ENCODE data around the gene SCN1B.
"Not testable (repeated sequence)": the region's sequence is repeated elsewhere in the genome, so short reads cannot be mapped to it uniquely, and the experiment has no call there.

Gene SCN1B

DNA sequence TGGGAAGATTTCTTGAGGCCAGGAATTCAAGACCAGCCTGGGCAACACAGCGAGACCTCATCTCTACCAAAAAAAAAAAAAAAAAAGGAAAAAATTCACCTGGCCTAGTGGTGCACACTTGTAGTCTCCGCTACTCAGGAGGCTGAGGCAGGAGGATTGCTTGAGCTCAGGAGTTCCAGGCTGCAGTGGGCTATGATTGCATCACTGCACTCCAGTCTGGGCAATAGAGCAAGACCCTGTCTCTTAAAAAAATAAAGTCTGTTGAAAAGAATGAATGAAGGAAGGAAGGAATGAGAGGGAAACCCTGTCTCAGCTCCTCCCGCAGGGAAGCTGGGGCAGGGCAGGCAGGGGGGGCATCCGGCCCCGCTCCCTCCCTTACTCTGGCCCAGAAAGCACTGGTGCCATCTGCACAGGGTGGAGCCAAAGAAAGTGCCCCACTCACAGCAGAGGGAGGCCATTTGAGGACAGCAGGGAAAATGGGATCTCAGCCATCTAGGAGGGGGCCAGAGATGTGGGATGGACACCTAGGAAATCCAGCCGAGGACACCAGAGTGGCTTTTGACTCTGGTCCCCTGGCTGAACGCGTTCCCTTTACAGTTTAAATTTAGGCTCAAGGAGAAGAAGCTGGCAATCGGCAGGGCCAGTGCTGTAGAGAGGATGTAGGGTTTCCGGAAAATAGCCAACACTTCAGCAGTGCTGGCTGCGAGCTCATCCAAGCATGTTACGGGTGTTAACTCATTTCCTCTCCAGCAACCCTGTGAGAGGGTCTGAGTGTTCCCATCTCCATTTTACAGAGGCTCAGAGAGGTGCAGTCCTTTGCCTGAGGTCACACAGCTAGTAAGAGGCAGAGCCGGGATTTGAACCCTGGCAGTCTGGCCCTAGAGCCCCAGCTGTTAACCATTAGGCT, 7.7 kb downstream of the SCN1B start:
- no peak for DNase-seq

DNA sequence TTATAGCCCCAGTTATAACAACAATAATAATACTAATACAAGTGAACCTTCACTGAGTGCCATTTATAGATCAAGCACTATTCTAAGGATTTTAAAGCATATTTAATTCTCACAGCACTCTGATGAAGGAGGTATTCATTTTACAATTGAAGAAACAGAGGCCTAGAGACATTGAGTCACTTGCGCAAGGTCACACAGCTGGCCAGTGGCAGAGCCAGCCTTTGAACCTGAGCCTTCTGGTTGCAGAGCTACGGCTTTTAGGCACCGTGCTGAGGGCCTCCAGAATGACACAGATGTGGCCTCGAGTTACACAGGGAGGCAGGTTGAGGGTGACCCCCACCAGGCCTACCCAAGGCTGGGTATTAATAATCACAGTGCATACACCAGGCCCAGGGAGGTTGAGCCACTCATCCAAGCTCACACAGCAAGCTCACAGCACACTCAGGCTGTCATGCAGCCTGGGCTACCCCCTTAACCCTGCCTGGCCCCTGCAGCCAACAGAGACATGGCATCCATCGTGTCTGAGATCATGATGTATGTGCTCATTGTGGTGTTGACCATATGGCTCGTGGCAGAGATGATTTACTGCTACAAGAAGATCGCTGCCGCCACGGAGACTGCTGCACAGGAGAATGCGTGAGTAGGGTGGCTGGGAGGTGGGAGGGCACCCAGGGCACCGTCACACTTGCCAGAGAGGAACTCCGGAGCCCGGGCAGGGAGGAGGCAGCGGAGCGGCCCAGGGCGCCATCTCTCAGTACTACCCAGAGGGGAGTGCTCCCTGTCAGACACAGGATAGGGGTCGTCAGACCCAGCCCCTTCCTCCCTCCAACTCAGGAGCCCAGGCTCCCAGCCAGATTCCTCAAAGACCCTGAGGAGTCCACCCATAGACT, 8.6 kb downstream of the SCN1B start:
- DNase-seq: no peak

DNA sequence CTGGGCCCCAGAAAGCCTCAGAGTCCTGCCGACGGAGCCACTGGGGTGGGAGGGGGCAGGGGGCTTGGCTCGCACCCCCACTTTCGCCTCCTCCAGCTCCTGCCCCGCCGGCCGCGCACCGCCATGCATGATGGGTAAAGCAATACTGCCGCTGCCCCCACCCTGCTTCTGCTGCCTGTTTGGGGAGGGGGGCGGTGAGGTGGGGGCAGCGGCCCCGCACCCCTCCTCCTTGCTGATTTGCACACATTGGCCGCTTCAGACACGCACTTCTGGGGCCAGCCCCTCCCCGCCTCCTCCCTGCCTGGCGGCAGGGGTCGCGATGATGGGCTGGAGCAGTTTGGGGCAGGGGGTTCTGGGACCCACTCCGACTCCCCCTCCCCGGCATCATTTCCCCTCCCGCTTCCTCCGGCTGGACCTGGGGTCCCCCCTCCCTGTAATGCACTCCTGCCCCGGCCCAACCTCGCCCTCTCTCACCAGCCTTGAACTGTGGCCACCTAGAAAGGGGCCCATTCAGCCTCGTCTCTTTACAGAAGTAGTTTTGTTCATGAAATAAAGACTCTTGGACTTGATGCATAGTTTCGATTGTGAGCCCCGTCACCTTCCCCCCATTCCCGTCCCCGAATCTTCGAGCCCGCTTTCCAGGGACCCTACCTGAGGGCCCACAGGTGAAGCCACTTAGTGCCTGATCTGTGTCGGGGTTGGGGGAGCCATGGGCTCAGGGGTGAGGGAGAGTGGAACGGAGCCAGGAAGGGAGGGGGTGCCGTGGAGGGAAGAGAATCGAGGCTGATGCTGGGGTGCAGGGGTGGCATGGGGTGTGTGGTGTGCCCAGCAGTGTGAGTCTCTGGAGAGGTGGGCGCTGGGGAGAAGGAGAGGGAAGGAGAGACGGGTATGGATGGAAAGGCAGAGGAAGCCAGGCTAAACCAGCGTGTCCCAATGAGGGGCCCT, 9.9 kb downstream of the SCN1B start:
- DNase-seq: no peak

DNA sequence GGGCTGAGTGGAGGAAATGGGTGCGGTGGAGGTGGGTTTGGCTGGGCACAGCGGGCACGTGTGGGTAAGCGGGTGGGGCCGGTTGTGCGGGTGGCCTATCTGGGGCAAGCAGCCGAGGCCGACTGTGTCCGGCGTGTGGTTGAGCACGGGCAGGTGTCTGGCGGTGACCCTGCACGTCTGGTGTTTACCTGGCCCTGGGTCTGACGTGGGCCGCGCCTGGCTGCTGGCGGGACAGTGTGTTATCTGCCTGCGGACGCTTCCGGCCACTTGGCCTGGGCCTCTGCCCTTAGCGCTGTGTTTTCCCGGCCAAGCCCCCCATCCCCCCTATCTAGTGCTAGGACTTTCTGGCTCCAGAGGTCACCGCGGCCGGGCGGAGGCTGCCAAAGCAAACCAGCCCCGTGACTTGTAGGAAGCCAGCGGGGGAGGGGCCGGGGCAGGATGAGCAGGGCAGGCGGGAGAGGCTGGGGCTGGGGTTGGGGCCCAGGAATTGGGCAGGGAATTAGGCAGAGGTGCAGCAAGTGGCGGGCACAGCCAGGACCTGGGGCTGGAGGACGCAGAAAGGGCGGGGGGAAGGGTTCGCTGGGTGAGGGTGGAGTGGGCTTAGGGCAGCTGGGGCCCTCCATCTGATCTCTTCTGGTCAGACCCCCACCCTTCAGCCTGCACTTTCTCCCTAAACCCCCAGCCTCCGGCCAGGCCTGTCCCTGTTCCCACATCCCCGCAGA, 10.7 kb downstream of the SCN1B start:
- no peak for DNase-seq

DNA sequence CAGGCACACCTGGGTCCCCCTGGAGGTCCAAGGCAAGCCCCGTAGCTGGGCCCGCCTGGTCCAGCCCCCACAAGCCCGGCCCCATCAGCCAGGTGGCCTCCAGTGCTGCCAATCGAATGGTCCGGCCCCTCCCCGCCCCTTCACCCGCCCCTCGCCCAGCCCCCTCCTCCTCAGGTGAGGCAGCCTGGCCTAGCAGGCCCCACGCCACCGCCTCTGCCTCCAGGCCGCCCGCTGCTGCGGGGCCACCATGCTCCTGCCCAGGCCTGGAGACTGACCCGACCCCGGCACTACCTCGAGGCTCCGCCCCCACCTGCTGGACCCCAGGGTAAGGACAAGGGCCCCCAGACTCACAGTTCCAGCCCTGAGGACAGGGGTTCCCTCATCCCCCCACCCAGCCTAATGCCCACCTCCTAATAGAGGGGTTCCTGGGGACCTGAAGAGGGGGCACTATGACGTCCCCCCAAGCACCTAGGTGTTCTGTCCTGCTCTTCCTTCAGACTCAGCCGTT, 11.3 kb downstream of the SCN1B start, which contains the start of gene HPN:
Gene HPN (plus strand): TSS at position 174 of the 508 bp plus-strand sequence. CDS start 786 bp downstream, outside the sequence.
- no peak for DNase-seq

DNA sequence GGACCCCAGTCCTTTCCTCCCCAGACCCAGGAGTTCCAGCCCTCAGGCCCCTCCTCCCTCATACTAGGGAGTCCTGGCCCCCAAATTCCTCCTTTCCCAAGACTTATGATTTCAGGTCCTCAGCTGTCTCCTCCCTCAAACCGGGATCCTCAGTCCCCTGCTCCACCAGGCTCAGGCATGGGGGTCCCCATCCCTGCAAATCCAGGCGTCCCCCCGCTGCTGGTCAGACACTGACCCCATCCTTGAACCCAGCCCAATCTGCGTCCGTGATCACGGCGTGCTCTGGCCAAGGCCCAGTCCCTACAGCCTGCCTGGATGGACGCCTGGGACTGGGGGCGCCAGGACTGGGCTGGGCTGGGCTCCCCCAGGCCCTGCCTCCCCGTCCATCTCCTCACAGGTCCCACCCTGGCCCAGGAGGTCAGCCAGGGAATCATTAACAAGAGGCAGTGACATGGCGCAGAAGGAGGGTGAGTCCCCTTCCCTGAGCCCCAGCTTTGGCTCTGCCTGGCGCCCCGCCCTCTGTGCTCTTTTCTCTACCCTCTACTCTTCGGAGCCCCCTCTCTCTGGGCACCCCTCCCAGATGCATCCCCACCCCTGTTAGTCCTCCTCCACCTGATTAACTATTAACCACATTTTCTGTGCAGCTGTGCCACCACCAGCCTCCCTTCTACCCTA, 11.9 kb downstream of the SCN1B start:
- DNase-seq: no peak

DNA sequence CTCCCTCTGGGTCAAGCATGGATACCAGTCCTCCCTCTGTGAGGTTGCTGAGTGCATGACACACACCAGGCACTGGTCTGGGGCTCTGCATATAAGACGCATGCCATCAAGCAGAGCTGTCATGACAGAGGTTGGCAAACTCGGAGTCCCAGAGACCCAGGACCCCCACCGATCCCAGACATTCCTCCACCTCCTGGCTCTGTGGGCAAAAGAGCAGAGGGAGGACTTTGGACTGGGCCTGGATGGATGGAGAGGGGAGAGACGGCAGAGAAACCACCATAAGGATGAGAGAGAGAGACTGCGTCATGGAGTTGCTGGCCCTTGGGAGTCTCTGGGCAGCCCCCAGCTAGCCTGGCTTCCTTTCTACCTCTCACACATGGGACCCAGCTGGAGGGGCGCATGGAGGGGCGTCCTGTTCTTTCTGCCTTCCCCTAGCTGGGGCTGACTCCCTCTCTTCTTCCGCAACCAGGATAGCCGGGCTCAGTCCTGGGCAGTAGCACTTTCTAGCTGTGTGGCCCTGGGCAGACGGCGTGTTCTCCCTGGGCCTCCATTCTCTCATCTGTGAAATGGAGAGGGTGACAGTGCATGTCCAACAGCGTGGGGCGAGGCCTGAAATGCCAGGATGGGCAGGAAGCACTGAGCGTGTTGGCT, 12.8 kb downstream of the SCN1B start:
- no peak for DNase-seq

DNA sequence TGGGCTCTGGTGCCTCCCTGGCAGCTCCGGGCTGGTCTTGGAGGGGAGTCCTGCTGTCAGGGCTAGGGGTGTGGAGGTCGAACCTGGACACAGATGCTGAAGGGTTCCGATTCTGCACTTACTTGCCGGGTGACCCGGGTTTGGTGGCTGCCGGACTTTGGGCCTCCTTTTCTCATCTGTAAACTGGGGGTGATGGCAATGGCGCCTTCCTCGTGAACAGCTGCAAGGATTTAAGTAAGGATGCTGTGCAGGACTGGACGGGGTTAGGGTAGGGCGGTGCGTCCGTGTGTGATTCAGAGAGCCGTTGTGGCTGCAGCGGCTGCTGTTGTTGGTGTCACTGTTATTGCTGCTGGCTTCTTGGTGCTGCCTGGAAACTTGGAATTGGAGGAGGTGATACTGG, 13.6 kb downstream of the SCN1B start:
- no peak for DNase-seq

DNA sequence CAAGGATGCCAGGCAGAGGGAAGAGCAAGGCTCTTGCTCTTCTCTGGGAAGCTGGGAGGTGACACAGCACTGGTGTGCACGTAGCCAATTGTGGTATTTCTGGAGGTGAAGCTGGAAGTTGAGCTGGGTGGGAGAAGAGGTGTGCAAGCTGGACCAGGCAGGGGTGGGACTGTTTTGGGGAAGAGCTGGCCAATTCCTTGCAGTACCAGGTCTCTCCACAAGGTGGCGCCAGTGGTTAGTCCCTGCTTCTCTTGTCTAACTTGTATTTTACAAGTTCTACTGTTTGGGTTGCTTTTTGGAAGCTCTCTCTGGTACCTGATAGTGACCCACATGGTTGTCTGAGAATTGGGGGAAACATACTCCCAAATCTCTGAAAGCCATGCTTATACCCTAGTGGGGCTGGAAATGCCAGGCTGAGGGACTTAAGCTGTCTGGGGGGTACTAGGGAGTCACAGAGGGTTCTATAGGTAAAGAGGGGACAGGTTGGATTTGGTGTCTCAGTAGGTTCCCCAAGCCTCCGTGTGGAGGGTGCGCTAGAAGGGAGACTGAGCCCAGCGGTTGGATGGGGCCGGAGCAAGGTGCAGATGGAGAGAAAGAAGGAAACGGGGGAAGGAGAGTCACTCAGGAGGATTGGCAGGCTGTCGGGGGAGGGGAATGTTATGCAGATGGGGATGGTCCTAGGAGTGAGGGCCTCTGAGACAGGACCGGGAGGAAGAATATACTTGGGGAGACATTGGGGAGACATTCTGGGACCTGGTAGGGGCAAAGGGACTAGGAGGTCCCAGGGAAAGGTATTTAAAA, 14.2 kb downstream of the SCN1B start:
- DNase-seq: peak; percentile 48

DNA sequence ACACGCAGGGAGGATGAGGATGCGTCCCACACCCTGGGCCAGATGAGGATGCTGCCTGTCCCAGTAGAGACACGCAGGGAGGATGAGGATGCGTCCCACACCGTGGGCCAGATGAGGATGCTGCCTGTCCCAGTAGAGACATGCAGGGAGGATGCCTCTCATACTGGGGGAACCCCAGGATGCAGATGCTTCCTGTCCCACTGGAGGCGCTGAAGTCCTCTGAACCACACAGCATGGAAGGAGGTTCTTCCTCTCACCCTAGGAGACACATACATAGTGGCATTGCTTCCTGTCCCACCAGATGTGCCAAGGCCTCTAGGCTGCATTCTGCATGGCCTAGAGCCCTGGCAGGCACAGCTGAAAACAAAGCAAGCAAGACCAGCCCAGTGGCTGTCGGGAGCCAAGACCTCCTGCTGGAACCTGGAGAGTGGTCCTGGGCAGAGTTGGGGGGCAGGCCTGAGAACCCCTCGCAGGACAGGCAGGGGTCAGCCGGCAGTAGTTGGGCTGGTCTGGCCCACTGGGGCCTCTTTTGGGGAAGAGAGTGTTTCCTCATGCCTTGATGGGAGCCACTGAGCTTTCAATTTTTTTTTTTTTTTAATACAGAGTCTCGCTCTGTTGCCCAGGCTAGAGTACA, 15.5 kb downstream of the SCN1B start:
- peak; percentile 40 for DNase-seq

DNA sequence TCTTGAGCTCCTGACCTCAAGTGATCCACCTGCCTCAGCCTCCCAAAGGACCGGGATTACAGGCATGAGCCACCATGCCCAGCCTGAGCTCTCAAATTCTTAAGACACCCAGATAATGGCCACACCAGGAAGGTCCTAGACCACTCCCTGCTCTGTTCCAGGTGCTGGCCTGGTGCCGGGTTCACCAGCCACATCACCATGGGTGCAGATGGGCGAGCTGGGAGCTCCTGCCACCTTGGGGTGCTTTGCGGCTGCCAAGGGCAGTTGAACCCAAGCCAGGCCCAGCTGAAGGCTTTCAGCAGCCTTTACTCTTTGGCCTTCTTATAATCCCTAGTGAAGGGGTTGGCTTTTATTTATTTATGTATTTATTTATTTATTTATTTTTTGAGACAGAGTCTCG, 16.2 kb downstream of the SCN1B start:
- no peak for DNase-seq

DNA sequence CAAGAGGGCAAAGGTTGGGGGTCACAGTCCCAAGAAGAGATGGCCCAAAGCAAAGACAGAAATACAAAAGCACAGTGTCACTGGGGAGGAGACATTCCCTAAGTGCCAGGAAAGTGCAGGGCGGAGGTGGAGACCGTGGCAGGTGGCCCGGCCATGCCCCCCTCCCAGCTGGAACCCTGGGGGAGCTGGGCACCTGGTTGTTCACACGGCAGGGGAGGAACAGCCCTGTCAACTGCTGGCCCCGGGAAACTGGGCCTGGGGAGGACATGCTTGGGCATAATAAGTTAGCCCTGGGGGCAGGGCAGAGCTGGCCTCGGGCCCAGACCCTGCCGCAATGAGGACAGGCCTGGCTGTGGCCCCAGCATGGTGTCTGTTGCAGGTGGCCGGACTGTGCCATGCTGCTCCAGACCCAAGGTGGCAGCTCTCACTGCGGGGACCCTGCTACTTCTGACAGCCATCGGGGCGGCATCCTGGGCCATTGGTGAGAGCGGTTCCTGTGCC, 18.7 kb downstream of the SCN1B start:
- DNase-seq: no peak

DNA sequence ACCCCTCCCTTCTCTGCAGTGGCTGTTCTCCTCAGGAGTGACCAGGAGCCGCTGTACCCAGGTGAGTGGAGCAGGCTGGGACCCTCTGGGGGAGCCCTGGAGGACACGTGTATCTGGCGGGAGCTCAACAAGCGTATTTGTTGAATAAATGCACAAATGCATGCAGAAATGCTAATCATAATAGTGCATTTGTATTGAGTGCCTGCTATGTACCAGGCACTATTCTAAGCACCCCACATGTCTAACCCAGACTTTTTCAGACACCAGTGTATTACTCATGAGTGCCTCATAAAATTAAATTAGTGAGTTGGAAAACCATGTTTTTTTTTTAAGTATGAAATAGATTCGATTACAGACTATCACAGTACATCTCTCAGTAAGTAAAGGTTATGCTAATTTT, 19.2 kb downstream of the SCN1B start:
- no peak for DNase-seq

DNA sequence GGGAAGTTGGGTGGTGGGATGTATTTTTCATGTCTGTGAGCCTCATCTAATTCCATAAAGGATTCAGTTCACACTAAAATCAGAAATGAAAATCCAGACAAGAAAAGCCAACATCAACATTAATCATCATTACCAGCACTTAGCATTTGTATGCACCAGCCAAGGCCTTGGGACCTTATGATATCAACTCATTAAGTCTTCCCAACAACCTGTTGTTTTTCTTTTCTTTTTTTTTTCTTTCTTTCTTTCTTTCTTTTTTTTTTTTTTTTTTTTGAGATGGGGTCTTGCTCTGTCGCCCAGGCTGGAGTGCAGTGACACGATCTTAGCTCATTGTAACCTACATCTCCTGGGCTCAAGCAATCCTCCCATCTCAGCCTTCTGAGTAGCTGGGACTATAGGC, 20.4 kb downstream of the SCN1B start:
- DNase-seq: not testable (repeated sequence)

DNA sequence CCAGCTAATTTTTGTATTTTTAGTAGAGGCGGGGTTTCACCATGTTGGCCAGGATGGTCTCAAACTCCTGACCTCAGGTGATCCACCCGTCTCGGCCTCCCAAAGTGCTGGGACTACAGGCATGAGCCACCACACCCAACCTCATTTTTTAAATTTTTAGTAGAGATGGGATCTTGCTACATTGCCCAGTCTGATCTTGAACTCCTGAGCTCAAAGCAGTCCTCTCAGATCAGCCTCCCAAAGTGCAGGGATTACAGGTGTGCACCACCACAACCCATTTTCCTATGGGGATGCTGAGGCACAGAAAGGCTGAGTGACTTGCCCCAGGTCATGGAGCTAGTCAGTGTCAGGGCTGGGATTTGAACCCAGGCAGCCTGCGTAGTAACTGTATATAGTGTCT, 21.0 kb downstream of the SCN1B start:
- not testable (repeated sequence) for DNase-seq

DNA sequence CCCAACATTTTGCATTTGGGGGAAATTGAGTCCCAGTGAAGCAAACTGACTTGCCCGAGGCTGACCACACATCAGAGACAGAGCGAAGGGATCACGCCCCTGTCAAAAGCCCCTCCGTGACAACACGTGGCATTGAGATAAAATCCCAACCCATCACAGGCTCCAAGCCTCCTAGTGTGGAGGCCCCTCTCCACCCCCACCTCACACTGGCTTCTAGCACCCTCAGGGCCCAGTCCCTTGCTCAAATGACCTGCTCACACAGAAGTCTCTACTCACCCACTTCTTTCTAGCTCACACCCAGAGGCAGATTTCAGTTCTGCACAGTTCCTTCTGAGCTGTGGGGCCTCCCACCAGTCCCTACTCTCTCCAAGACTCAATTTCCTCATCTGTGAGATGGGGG, 21.5 kb downstream of the SCN1B start:
- DNase-seq: no peak

DNA sequence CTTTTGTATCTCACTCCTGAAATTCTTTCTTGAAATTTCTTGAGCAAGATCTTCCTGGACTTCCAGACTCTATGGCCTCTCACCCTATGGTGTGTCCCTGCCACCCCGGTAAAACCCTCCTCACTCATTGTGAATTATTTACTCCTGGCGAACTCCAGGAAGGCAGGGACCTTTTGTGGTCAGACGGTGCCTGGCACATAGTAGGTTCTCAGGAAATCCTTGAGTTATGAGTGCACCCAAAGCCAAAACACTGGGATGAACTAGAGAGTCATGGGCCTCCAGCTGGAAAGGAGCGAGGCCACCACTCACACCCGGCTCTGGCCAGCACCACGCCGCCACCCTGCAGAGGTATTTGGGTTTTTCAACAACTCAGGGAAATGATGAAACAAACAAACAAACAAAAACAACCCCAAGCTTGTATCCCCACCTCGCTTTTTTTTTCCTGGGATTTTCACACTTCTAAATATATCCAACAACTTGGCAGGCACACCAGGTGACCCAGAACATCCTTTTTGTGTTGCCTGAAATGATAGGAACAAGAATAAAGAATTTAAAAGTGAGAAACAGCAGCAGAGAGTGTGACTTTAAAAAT, 22.4 kb downstream of the SCN1B start:
- DNase-seq: no peak

DNA sequence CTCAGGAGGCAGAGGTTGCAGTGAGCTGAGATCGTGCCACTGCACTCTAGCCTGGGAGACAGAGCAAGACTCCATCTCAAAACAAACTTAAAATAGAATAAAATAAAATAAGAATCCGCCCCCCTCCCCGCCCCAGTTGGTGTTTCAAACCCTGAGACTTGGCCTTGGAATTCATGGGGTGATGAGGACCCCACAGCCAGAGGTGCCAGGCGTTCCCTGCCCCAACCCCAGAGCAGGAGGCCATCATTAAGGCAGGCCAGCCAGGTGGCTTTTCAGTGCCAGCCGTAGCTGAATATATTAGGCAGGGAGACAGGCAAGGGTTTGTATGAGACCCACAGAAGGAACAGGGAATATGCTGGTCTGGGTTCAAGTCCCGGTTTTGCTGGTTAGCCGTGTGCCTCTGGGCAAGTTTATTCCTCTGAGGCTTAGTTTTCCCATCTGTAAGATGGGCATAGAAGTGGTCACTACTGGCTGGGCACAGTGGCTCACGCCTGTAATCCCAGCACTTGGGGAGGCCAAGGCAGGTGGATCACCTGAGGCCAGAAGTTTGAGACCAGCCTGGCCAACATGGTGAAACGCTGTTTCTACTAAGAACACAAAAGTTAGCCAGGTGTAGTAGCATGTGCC, 23.5 kb downstream of the SCN1B start:
- no peak for DNase-seq
